HepG2 (cell line): ENCODE data around the gene MORN1. TPM values are rescaled to one million over a fixed set of nuclear protein-coding genes. Genes with fewer than 3 reads are reported as not detected.

ENCODE experiments used
- ATRX ChIP-seq: sonication (generic); formaldehyde crosslinking; IDR thresholded peaks from 2 replicates; pipeline ENCODE4 v1.4.0; 2020; ENCODE audit warnings: missing genetic modification reagents, borderline replicate concordance
- CREBL2 ChIP-seq: sonication (generic); formaldehyde crosslinking; IDR thresholded peaks from 2 replicates; pipeline ENCODE4 v1.8.1; 2023; ENCODE audit warnings: missing genetic modification reagents, mild to moderate bottlenecking, borderline replicate concordance
- CSRNP2 ChIP-seq: sonication (generic); formaldehyde crosslinking; conservative IDR thresholded peaks from 2 replicates; pipeline ENCODE4 v1.8.0; 2022; ENCODE audit warnings: low read depth, missing genetic modification reagents
- HDAC6 ChIP-seq: fragments of 200-600 bp; sonication (generic); IDR thresholded peaks from 2 replicates; pipeline ENCODE4 v1.7.0; 2017; ENCODE audit warnings: mild to moderate bottlenecking, antibody characterized with exemption, low read length, low read depth
- IRF9 ChIP-seq: sonication (generic); formaldehyde crosslinking; IDR thresholded peaks from 2 replicates; pipeline ENCODE4 v1.8.0; 2022; ENCODE audit warnings: missing genetic modification reagents, mild to moderate bottlenecking, borderline replicate concordance
- KDM5B ChIP-seq: sonication (generic); formaldehyde crosslinking; IDR thresholded peaks from 2 replicates; pipeline ENCODE4 v1.4.0; 2020; ENCODE audit warnings: missing genetic modification reagents, mild to moderate bottlenecking, borderline replicate concordance
- MYC ChIP-seq: sonication (generic); formaldehyde crosslinking; IDR thresholded peaks from 2 replicates; pipeline ENCODE4 v1.9.0; 2021; ENCODE audit warnings: missing genetic modification reagents, borderline replicate concordance
- NBN ChIP-seq: fragments of 450-650 bp; conservative IDR thresholded peaks from 2 replicates; pipeline ENCODE4 v1.6.1; 2017
- NFKBIZ ChIP-seq: IDR thresholded peaks from 2 replicates; pipeline ENCODE4 v1.6.1; 2018; ENCODE audit warnings: missing genetic modification reagents, missing compliant biosample characterization
- NFYC ChIP-seq: IDR thresholded peaks from 2 replicates; pipeline ENCODE4 v1.6.1; 2016; ENCODE audit warnings: missing genetic modification reagents, missing compliant biosample characterization
- PHF21A ChIP-seq: sonication (generic); formaldehyde crosslinking; IDR thresholded peaks from 2 replicates; pipeline ENCODE4 v1.5.0; 2020; ENCODE audit warnings: mild to moderate bottlenecking, missing genetic modification reagents
- POLR2G ChIP-seq: fragments of 200-400 bp; formaldehyde crosslinking; IDR thresholded peaks from 2 replicates; pipeline ENCODE4 v1.6.1; 2018; ENCODE audit warnings: mild to moderate bottlenecking, low read depth, low read length, moderate library complexity
- SMYD3 ChIP-seq: sonication (generic); formaldehyde crosslinking; IDR thresholded peaks from 2 replicates; pipeline ENCODE4 v1.8.1; 2023; ENCODE audit warnings: mild to moderate bottlenecking, missing genetic modification reagents
- SP140L ChIP-seq: sonication (generic); formaldehyde crosslinking; IDR thresholded peaks from 2 replicates; pipeline ENCODE4 v1.4.0; 2020; ENCODE audit warnings: missing genetic modification reagents, borderline replicate concordance
- XBP1 ChIP-seq: sonication (generic); formaldehyde crosslinking; IDR thresholded peaks from 2 replicates; pipeline ENCODE4 v1.5.0; 2020; ENCODE audit warnings: missing genetic modification reagents
- ZBTB38 ChIP-seq: sonication (generic); formaldehyde crosslinking; IDR thresholded peaks from 2 replicates; pipeline ENCODE4 v1.5.1; 2020; ENCODE audit warnings: mild to moderate bottlenecking, missing genetic modification reagents
- ZFP82 ChIP-seq: sonication (generic); formaldehyde crosslinking; IDR thresholded peaks from 2 replicates; pipeline ENCODE4 v1.5.1; 2020; ENCODE audit warnings: mild to moderate bottlenecking, missing genetic modification reagents, borderline replicate concordance
- ZMYM4 ChIP-seq: sonication (generic); formaldehyde crosslinking; IDR thresholded peaks from 2 replicates; pipeline ENCODE4 v1.8.1; 2023; ENCODE audit warnings: mild to moderate bottlenecking, missing genetic modification reagents
- ZNF205 ChIP-seq: IDR thresholded peaks from 2 replicates; pipeline ENCODE4 v1.6.1; 2018; ENCODE audit warnings: missing biosample characterization, missing genetic modification reagents
- ZNF225 ChIP-seq: sonication (generic); formaldehyde crosslinking; IDR thresholded peaks from 2 replicates; pipeline ENCODE4 v1.4.0; 2020; ENCODE audit warnings: mild to moderate bottlenecking, missing genetic modification reagents
- ZNF251 ChIP-seq: sonication (generic); formaldehyde crosslinking; IDR thresholded peaks from 2 replicates; pipeline ENCODE4 v1.9.0; 2021; ENCODE audit warnings: mild to moderate bottlenecking, missing genetic modification reagents
- ZNF460 ChIP-seq: sonication (generic); formaldehyde crosslinking; IDR thresholded peaks from 2 replicates; pipeline ENCODE4 v1.5.1; 2020; ENCODE audit warnings: missing genetic modification reagents, mild to moderate bottlenecking, borderline replicate concordance
- ZNF547 ChIP-seq: sonication (generic); formaldehyde crosslinking; IDR thresholded peaks from 2 replicates; pipeline ENCODE4 v1.5.1; 2020; ENCODE audit warnings: mild to moderate bottlenecking, missing genetic modification reagents
- ZNF550 ChIP-seq: sonication (generic); formaldehyde crosslinking; IDR thresholded peaks from 2 replicates; pipeline ENCODE4 v1.4.0; 2020; ENCODE audit warnings: mild to moderate bottlenecking, missing genetic modification reagents, borderline replicate concordance
- ZNF589 ChIP-seq: sonication (generic); formaldehyde crosslinking; conservative IDR thresholded peaks from 2 replicates; pipeline ENCODE4 v1.8.0; 2022; ENCODE audit warnings: mild to moderate bottlenecking, moderate library complexity, missing genetic modification reagents
- ZSCAN30 ChIP-seq: sonication (generic); formaldehyde crosslinking; IDR thresholded peaks from 2 replicates; pipeline ENCODE4 v1.5.0; 2020; ENCODE audit warnings: mild to moderate bottlenecking, missing genetic modification reagents
- polyA plus RNA-seq, 8 experiments: library from polyadenylated mRNA; depleted of rRNA in 3 of 8; stranded (reverse) in 7 of 8; unstranded in 1 of 8; fragments of >200 nt; fragmentation: Illumina TruSeq in 4 of 8; extraction: Trizol in 4 of 8; gene quantifications; 2 replicates each; pipeline versions ENCODE4 v1.2.1 to v1.2.3, GENCODE V29; 2011 to 2016; ENCODE audit warnings: low read depth in 4 of 8, missing spikeins in 1 of 8, mixed read lengths in 1 of 8; ENCODE audit not compliant: insufficient read depth in 1 of 8
- total RNA-seq, 5 experiments: library from RNA; depleted of rRNA; stranded (reverse); fragments of >200 nt; fragmentation: Illumina TruSeq; extraction: Trizol; gene quantifications; 2 replicates each; pipeline ENCODE4 v1.2.3, GENCODE V29; 2016; ENCODE audit warnings: low read depth in 1 of 5
- TF ChIP-seq, protein P1 (sequence below): sonication (generic); formaldehyde crosslinking; IDR thresholded peaks from 2 replicates; pipeline ENCODE4 v1.4.0; 2020; ENCODE audit warnings: missing genetic modification reagents

MORN1 gene
- total and polyA plus RNA-seq, 2 of the 13 experiments (the other 11 are each of a cell fraction or from before 2014, with no cell fraction given) = 3.1 to 6.5 TPM

GRCh38 chr1:2381741-2382620 lies 9.4 kb downstream of the MORN1 start (continued):
- TF ChIP-seq IRF9 (CRISPR knock-in tag) (0 out of 2 replicates have a peak, but pooled peaks have one; percentile 49), ZNF225 (CRISPR knock-in tag) (no peak), ZNF205 (CRISPR knock-in tag) (no peak), NBN (no peak), ZSCAN30 (no peak), CSRNP2 (CRISPR knock-in tag) (no peak), PHF21A (CRISPR knock-in tag) (peak; percentile 20; the same call in 1 of the 2 replicates), CREBL2 (CRISPR knock-in tag) (no peak), MYC (CRISPR knock-in tag) (peak; percentile 48; the same call in 1 of the 2 replicates), SMYD3 (no peak), SP140L (CRISPR knock-in tag) (no peak), ZNF460 (CRISPR knock-in tag) (no peak), XBP1 (no peak), NFKBIZ (CRISPR knock-in tag) (no peak), ZNF589 (no peak), ZNF547 (CRISPR knock-in tag) (0 out of 2 replicates have a peak, but pooled peaks have one; percentile 38), ZNF550 (CRISPR knock-in tag) (no peak), NFYC (CRISPR knock-in tag) (no peak), ZMYM4 (CRISPR knock-in tag) (no peak), ZNF251 (CRISPR knock-in tag) (no peak), HDAC6 (no peak), ZBTB38 (CRISPR knock-in tag) (peak; percentile 62; the same call in 1 of the 2 replicates), KDM5B (CRISPR knock-in tag) (no peak; the same call in 1 of the 2 replicates), POLR2G (no peak), ZFP82 (CRISPR knock-in tag) (no peak), ATRX (CRISPR knock-in tag) (no peak)
- TF ChIP-seq, protein P1, sequence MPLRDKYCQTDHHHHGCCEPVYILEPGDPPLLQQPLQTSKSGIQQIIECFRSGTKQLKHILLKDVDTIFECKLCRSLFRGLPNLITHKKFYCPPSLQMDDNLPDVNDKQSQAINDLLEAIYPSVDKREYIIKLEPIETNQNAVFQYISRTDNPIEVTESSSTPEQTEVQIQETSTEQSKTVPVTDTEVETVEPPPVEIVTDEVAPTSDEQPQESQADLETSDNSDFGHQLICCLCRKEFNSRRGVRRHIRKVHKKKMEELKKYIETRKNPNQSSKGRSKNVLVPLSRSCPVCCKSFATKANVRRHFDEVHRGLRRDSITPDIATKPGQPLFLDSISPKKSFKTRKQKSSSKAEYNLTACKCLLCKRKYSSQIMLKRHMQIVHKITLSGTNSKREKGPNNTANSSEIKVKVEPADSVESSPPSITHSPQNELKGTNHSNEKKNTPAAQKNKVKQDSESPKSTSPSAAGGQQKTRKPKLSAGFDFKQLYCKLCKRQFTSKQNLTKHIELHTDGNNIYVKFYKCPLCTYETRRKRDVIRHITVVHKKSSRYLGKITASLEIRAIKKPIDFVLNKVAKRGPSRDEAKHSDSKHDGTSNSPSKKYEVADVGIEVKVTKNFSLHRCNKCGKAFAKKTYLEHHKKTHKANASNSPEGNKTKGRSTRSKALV (CRISPR knock-in tag) = no peak
